Endothelial cell (in vitro differentiated cells): ENCODE results near the gene RUNX2. TPM values are rescaled to one million over a fixed set of nuclear protein-coding genes. Genes with fewer than 3 reads are reported as not detected.
"Not testable (repeated sequence)": the region's sequence is repeated elsewhere in the genome, so short reads cannot be mapped to it uniquely, and the experiment has no call there.

Source experiments
- DNase-seq: peaks from one replicate; pipeline ENCODE4 v3.0.0; 2021; ENCODE audit warnings: low spot score
- H3K27ac Mint-ChIP-seq: one replicate; pipeline ENCODE4 v1.8.0; 2021; ENCODE audit warnings: mixed read lengths, inconsistent platforms; ENCODE audit not compliant: unreplicated experiment
- H3K27me3 Mint-ChIP-seq: one replicate; pipeline ENCODE4 v1.8.0; 2021; ENCODE audit warnings: mild to moderate bottlenecking, moderate library complexity, mixed read lengths, inconsistent platforms; ENCODE audit not compliant: unreplicated experiment
- H3K36me3 Mint-ChIP-seq: one replicate; pipeline ENCODE4 v1.8.0; 2021; ENCODE audit warnings: mild to moderate bottlenecking, low read depth, mixed read lengths, inconsistent platforms; ENCODE audit not compliant: unreplicated experiment
- H3K4me1 Mint-ChIP-seq: one replicate; pipeline ENCODE4 v1.8.0; 2021; ENCODE audit warnings: mild to moderate bottlenecking, mixed read lengths, inconsistent platforms; ENCODE audit not compliant: unreplicated experiment
- H3K4me3 Mint-ChIP-seq: one replicate; pipeline ENCODE4 v1.8.0; 2021; ENCODE audit warnings: mild to moderate bottlenecking, mixed read lengths, inconsistent platforms; ENCODE audit not compliant: unreplicated experiment
- H3K9me3 Mint-ChIP-seq: one replicate; pipeline ENCODE4 v1.8.0; 2021; ENCODE audit warnings: mixed read lengths, inconsistent platforms; ENCODE audit not compliant: unreplicated experiment
- CTCF ChIP-seq: fragments of 200-600 bp; sonication (generic); IDR thresholded peaks from one replicate; pipeline ENCODE4 v1.5.0; 2021; ENCODE audit warnings: antibody characterized with exemption; ENCODE audit not compliant: unreplicated experiment
- total RNA-seq: library from RNA; stranded (reverse); fragmentation: NEBNext Ultra II Directional; extraction: Animal tissue kit (Norgen Biotek cat#: 25700); gene quantifications from one replicate; pipeline ENCODE4 v1.2.1, GENCODE V29; 2021; ENCODE audit not compliant: unreplicated experiment

The RUNX2 gene
- total RNA-seq, 1 donor from 2014 or later, result 1.8 TPM

- Mint-ChIP-seq H3K36me3 (no peaks in the 10 kb centered on the region), H3K9me3 (no peaks in the 10 kb centered on the region), H3K27ac (no peak overlapping the region), H3K27me3 (peaks cover 2% of the 10 kb centered on the region), H3K4me3 (no peak overlapping the region), H3K4me1 (peaks cover 9% of the 10 kb centered on the region)
- TF ChIP-seq CTCF, result no peak
- DNase-seq, result no peak
These were observed 228.0 kb downstream of the RUNX2 start for GRCh38 chr6:45555981-45556771.

DNA sequence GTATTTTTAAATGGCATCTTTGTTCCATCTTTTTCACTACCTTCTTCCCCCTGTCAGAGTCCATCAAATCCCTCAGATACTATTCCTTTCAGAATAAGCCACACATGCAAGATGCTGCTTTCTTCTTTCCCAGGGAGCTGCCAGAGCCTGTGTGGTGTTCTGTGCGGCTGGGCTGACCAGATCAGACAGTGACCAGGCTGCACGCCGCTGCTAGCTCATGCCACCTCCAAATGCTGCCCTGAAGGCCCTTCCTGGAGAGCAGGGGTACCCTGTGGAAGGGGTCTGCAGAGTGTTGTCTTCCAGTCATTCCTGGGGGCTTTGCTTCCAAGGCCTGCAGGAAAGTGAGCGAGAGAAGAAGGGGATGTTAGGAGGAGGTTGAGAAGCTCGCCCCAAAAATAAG, 228.7 kb downstream of the RUNX2 start:
- Mint-ChIP-seq H3K4me1 (peaks cover 9% of the 10 kb centered on the region), H3K4me3 (no peak overlapping the region), H3K27ac (no peak overlapping the region), H3K9me3 (no peaks in the 10 kb centered on the region), H3K27me3 (peaks cover 3% of the 10 kb centered on the region), H3K36me3 (no peaks in the 10 kb centered on the region)
- no peak for DNase-seq
- no peak for TF ChIP-seq CTCF

DNA sequence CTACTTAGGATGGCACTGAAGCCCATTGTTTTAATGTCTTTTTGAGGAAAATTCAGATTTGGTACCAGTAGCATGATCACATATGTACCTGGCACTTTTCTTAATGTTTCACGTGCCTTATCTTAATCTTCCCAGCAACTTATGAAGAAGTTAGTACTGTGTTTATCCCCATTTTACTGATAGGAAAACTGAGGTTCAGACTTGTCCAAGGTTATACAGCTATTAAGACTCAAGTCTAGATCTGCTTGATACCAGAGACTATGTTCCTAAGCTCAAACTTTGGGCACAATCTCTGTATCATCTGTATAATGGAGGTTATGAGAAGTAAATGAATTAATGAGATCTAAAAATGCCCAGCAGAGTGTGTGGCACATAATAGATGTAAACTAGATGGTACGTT, 229.3 kb downstream of the RUNX2 start:
- Mint-ChIP-seq H3K27ac (no peak overlapping the region), H3K4me3 (no peak overlapping the region), H3K9me3 (no peaks in the 10 kb centered on the region), H3K4me1 (peaks cover 8% of the 10 kb centered on the region), H3K36me3 (no peaks in the 10 kb centered on the region), H3K27me3 (peaks cover 3% of the 10 kb centered on the region)
- TF ChIP-seq CTCF, result no peak
- DNase-seq, result no peak

- TF ChIP-seq CTCF, result no peak
- no peaks in the 10 kb centered on the region for H3K9me3 Mint-ChIP-seq
- no peak overlapping the region for H3K27ac Mint-ChIP-seq
- peaks cover 4% of the 10 kb centered on the region for H3K27me3 Mint-ChIP-seq
- no peak for DNase-seq
- no peaks in the 10 kb centered on the region for H3K36me3 Mint-ChIP-seq
- peaks cover 3% of the 10 kb centered on the region for H3K4me1 Mint-ChIP-seq
- no peak overlapping the region for H3K4me3 Mint-ChIP-seq
These were observed 230.7 kb downstream of the RUNX2 start for GRCh38 chr6:45558858-45559257.

DNA sequence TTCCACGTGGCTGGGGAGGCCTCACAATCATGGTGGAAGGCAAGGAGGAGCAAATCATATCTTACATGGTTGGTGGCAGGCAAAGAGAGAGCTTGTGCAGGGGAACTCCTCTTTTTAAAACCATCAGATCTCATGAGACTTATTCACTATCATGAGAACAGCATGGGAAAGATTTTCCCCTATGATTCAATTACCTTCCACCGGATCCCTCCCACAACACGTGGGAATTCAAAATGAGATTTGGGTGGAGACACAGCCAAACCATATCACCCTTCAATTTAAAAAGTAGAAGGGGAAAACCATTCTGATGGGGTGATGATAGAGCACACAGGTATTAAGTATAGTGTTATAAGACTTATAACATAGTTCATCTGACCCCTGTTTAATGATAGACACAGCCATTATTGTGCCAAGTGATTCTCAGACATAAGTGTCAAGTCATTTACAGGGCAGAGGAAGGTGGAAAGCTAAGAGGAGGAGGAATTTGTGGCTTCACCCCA, 232.2 kb downstream of the RUNX2 start:
- not testable (repeated sequence) for DNase-seq, H3K9me3 Mint-ChIP-seq, H3K36me3 Mint-ChIP-seq, H3K27me3 Mint-ChIP-seq, H3K4me1 Mint-ChIP-seq, H3K27ac Mint-ChIP-seq, H3K4me3 Mint-ChIP-seq
